Lower leg skin (tissue), 3 donors: ENCODE measurements around the gene PRAC2.

Experiments used
- CTCF ChIP-seq, 3 donors: fragments of 450-650 bp; IDR thresholded peaks; one replicate each; pipeline ENCODE4 v1.5.1; 2016; ENCODE audit warnings: antibody characterized with exemption in 3 of 3, mild to moderate bottlenecking in 3 of 3, moderate library complexity in 2 of 3
- POLR2A ChIP-seq, 2 donors: fragments of 450-650 bp; IDR thresholded peaks; one replicate each; pipeline ENCODE4 v1.6.1; 2016 to 2017; ENCODE audit warnings: antibody characterized with exemption in 2 of 2, mild to moderate bottlenecking in 1 of 2, moderate library complexity in 1 of 2

DNA sequence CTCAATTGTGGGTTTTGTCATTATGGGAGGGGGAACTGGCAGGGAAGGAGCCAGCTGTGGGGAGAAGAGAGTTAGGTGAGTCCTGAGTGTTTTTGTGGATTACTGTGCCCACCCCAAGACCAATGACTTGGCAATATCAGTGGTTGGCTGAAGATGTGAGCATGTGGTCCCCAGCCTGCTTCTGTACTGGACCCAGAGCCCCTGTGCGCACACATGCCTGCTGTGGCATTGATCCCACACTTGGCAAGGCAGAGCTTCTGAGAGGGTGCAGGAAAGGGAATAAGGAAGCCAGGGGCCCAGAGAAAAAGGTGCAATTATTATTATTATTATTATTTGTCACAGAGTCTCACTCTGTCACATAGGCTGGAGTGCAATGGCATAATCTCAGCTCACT is 2.0 kb upstream of the PRAC2 start:
- TF ChIP-seq CTCF (IDR thresholded peaks at IDR 0.05) (no peak), POLR2A (IDR thresholded peaks at IDR 0.05) (no peak)
